NB4 (cell line): ENCODE data around the gene TMX4.

ENCODE experiments used
- DNase-seq: peaks from one replicate; pipeline ENCODE4 v3.0.0; 2010; ENCODE audit warnings: low read depth
- H3K4me3 ChIP-seq: one replicate; pipeline ENCODE4 v1.5.1; 2011; ENCODE audit warnings: mild to moderate bottlenecking, low read depth, low read length, moderate library complexity
- MAX ChIP-seq: IDR thresholded peaks from 2 replicates; pipeline ENCODE4 v1.6.1; 2011; ENCODE audit warnings: low read depth, low read length
- MYC ChIP-seq: IDR thresholded peaks from 2 replicates; pipeline ENCODE4 v1.6.1; 2011; ENCODE audit warnings: low read depth, low read length
- POLR2A ChIP-seq: IDR thresholded peaks from 2 replicates; pipeline ENCODE4 v1.6.1; 2011; ENCODE audit warnings: mild to moderate bottlenecking; ENCODE audit not compliant: insufficient read length; ENCODE audit errors: extremely low read depth
- TF ChIP-seq, protein P1 (sequence below): IDR thresholded peaks from one replicate; pipeline ENCODE4 v1.5.1; 2012; ENCODE audit warnings: low read depth, low read length

Gene TMX4

GRCh38 chr20:8061861-8062518 is 42.4 kb upstream of the TMX4 start:
- no peak for DNase-seq
- TF ChIP-seq MYC (no peak), MAX (no peak), POLR2A (no peak)
- TF ChIP-seq, protein P1, sequence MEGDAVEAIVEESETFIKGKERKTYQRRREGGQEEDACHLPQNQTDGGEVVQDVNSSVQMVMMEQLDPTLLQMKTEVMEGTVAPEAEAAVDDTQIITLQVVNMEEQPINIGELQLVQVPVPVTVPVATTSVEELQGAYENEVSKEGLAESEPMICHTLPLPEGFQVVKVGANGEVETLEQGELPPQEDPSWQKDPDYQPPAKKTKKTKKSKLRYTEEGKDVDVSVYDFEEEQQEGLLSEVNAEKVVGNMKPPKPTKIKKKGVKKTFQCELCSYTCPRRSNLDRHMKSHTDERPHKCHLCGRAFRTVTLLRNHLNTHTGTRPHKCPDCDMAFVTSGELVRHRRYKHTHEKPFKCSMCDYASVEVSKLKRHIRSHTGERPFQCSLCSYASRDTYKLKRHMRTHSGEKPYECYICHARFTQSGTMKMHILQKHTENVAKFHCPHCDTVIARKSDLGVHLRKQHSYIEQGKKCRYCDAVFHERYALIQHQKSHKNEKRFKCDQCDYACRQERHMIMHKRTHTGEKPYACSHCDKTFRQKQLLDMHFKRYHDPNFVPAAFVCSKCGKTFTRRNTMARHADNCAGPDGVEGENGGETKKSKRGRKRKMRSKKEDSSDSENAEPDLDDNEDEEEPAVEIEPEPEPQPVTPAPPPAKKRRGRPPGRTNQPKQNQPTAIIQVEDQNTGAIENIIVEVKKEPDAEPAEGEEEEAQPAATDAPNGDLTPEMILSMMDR: no peak
- H3K4me3 ChIP-seq: no peak overlapping the region

DNA sequence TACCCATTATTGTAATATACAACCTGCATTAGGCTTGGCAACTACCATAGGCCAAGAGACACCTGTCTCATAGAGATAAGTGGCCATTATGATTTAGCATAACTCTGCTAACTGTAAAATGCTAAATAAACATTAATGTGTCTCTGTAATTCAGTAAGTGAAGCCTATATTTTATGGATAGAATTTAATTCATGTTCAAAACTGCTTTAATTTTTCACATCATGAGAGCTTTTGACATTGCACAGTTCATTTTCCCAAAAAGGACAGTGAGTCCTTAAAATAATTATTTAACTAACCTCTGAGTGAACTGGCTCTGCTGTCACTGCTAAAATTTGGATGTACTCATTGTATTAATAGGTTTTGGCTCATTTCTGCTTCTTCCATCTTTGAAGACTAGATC is 41.4 kb upstream of the TMX4 start:
- no peak overlapping the region for H3K4me3 ChIP-seq
- no peak for TF ChIP-seq POLR2A
- no peak for TF ChIP-seq MYC
- TF ChIP-seq, protein P1: no peak
- no peak for TF ChIP-seq MAX
- DNase-seq: no peak

- DNase-seq: no peak
- H3K4me3 ChIP-seq: no peak overlapping the region
- TF ChIP-seq, protein P1: no peak
- TF ChIP-seq MYC: no peak
- TF ChIP-seq POLR2A: no peak
- TF ChIP-seq MAX: no peak
Observed at GRCh38 chr20:8057871-8058270, 38.3 kb upstream of the TMX4 start.

GRCh38 chr20:8055096-8055495 is 35.5 kb upstream of the TMX4 start:
- DNase-seq: no peak
- TF ChIP-seq MYC (no peak), MAX (no peak)
- H3K4me3 ChIP-seq: no peak overlapping the region

GRCh38 chr20:8050157-8050837 is 30.7 kb upstream of the TMX4 start:
- TF ChIP-seq, protein P1: no peak
- no peak for DNase-seq
- H3K4me3 ChIP-seq: no peak overlapping the region

DNA sequence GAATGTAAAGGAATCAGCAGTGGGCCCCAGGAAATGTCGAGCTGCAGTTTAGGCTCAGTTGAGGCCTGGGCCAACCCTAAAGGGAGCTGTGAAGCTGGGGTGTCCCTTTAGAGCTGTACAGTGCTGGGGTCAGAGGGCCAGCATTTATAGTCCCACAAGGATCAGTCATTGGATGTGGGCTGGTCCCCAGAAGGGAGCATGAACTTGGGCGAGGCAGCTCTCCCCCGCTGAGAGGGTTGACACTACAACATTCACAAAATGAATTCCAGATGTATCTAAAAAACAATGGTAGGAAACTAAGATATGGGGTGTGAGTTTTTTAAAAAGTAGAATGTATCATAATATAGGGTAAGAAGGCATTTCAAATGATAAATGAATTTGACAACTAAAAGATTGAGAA is 29.7 kb upstream of the TMX4 start:
- DNase-seq: no peak
- no peak overlapping the region for H3K4me3 ChIP-seq
- TF ChIP-seq, protein P1: no peak
- no peak for TF ChIP-seq MYC
- no peak for TF ChIP-seq POLR2A
- TF ChIP-seq MAX: no peak
